GM21619 (cell line): ENCODE results near the gene NDUFB7.
"Not testable (repeated sequence)": the region's sequence is repeated elsewhere in the genome, so short reads cannot be mapped to it uniquely, and the experiment has no call there.

Experiments used
- ATAC-seq: cut with Tn5 transposase; IDR thresholded peaks from one replicate; pipeline ENCODE4 v1.9.1; 2021; ENCODE audit not compliant: unreplicated experiment

Gene NDUFB7

DNA sequence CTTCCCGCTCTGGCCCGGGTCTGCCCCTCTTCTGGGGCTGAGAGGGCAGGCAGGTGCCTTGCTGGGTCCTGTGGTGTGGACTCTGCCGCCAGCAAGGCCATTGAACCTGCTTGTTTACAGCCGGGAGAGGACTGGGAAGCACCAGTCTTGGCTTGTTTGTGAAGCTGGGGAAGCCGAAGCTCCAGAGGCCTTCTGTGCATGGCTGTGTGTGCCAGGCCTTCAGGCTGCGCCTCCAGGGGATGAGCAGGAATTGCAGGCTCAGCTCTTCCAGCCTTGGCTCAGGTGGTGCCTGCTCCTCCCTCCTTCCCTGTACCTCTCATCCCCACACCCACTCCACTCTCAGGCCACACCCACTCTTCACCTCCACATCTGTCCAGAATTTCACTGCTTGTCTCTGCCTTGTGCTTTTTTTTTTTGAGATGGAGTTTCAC lies 17.5 kb downstream of the NDUFB7 start:
- ATAC-seq: no peak

DNA sequence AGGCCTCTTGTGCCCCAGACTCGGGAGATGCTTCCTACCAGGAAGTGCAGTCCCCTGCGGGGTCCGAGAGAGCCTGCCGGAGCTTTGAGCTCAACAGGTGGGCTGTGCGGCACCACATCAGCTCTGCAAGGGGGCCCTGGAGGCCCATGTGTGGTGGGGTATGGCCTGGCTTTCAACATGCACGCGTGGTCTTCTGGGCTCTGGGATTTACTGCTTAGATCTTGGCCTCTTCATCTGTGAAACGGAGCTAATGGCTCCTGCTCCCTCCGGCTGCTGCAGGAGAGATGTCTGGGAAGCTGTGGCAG lies 18.0 kb downstream of the NDUFB7 start:
- ATAC-seq: no peak

DNA sequence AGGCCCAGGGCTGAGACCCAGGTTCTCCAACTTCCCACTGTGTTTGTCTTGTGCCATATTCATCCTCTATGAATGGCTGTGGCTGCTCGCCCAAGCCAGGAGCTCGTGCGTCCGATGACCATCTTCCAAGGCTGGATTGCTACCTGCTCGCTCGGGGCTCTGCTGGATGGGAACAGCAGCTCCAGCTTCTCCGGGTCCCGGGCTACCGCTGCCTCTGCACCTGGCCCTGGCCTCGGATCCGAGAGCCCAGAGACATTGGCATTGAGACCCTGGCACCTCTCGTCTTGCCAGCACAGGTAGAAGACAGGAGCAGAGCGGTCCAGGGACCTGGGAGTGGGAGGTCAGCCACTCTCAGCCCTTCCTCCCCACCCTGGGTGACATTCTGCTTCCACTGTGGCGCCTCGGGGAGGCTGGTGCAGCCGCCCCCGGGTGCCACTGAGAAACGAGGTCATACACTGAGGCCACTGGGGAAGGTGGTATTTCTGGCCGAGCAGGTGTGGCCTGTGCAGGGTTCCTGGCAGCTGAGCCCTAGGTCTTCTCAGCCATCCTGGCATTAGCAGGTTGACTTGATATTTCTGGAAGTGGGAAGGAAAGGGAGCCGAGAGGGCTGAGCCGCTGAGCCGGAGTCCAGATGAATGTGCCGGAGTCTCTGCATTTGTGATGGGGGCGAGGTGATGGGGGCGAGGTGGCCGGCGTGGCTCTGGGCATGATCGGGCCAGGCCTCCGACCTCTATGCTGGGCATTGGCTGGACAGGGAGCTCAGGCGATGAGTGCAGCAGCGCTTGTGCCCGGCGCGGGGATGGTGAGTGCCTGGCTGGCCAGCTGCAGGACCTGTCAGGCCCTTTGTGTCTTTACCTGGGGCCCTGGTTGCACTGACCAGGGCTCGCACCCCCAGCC lies 18.6 kb downstream of the NDUFB7 start:
- no peak for ATAC-seq

DNA sequence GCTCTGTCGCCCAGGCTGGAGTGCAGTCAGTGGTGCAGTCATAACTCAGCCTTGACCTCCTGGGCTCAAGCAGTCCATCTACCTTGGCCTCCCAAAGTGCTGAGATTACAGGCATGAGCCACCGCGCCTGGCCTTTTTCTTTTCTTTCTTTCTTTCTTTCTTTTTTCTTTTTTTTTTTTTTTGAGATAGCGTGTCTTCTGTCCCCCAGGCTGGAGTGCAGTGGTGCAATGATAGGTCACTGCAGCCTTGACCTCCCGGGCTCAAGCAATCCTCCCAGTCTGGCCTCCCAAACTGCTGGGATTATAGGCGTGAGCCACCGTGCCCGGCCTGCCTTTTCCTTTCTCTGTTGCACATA lies 19.9 kb downstream of the NDUFB7 start:
- not testable (repeated sequence) for ATAC-seq

GRCh38 chr19:14551134-14552005 lies 20.5 kb downstream of the NDUFB7 start:
- ATAC-seq: not testable (repeated sequence)

- no peak for ATAC-seq
Observed at GRCh38 chr19:14550201-14550754, 21.6 kb downstream of the NDUFB7 start.

GRCh38 chr19:14545716-14546082 lies 26.2 kb downstream of the NDUFB7 start:
- no peak for ATAC-seq

DNA sequence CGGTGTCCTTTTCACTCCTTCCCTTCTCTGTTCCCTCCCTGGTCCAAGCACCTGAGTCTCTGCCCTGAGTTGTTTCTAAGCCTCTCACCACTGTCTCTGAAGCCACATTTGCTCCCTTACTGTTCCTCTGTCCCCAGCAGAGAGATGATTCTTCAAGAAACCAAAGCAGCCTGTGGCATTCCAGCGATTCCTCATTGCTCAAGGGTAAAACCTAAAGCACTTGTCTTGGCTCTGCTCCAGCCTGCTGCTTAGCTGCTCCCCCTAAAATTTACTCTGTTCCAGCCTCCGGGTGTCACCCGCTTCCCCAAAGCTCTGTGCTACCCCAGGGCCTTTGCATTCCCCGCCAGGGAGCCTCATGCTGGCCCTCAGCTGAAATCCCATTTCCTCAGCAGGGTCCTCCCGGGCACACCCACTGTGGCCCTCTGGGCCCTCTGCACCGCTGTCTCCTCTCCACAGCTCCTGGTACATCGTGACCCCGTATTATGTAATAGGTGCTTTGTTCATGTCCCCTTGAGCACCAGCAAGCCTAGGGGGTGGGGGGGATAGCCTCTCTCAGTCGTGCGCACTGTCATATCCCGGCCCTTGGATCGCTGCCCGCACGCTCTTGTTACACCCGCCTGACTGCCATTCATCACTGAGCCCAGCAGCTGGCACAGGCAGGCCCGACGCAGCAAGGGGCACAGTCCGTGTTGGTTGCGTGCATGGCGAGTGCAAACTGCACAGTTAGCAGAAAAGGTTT lies 26.7 kb downstream of the NDUFB7 start:
- ATAC-seq: no peak

GRCh38 chr19:14544047-14544446 lies 27.8 kb downstream of the NDUFB7 start:
- no peak for ATAC-seq

DNA sequence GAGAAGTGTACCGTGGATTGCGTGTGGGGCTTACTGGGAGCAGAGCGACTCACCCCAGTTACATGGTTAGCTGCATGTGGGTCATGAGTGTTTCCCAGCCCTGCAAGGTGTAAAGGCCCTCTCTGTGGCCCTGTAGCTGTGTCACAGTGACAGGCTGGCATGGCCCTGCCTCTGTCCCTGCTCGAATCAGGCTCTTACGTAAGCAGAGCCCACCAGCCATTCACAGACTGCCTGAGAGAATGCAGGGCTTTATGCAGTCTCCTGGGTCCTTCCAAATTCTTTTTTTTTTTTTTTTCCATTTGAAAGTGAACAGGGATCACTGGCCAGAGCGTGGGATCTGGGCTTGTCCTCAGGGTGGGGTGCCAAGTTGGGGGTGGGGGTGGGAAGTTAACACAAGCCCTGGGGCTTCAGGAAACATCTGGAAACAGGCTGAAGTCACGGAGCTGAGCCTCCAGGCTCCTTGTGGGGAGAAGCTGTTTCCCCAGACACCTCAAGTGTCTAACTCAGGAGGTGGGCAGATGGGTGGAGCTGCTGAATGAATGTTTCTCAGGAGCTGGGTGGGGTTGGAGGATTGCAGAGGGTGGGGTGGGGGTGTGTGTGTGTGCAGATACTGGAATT lies 29.0 kb downstream of the NDUFB7 start:
- no peak for ATAC-seq

- not testable (repeated sequence) for ATAC-seq
Observed at GRCh38 chr19:14541979-14542378, 29.9 kb downstream of the NDUFB7 start.

GRCh38 chr19:14540741-14541525 lies 30.9 kb downstream of the NDUFB7 start:
- ATAC-seq: no peak

- ATAC-seq: no peak
Observed at GRCh38 chr19:14536926-14537692, 34.8 kb downstream of the NDUFB7 start.

DNA sequence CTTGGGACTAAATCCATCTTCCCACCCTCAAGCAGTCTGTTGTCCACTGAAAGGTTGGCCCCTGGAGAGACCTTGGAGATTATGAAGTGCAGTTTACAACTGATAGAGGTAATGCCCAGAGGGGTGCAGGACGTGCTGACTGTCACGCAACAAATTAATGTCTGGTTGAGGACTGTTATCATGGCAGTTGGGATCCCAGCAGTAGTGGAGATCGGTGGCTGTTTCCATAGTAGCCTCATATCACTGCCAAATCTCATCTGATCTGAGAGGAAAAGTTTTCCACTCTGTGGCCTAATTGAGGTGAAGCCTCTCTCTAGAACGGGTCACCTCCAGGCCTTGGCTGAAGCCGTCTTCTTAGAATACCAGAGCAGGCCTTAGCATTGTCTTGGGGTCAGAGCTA lies 38.4 kb downstream of the NDUFB7 start:
- no peak for ATAC-seq

DNA sequence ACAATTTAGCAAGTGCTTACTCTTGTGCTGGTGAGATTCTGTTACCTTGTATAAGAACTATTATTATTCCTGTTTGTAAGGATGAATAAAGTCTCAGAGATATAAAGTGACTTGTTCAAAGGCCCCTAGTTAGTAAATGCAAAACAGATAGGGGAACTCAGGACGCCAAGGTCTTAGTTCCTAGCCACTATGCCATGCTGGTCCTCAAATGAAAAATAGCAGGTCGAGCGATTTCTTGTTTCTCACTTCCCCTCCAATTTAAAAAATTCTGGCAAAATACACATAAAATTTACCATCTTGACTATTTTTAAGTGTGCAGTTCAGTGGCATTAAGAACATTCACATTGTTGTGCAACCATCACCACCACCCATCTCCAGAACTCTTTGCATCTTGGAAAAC lies 41.4 kb downstream of the NDUFB7 start:
- no peak for ATAC-seq

DNA sequence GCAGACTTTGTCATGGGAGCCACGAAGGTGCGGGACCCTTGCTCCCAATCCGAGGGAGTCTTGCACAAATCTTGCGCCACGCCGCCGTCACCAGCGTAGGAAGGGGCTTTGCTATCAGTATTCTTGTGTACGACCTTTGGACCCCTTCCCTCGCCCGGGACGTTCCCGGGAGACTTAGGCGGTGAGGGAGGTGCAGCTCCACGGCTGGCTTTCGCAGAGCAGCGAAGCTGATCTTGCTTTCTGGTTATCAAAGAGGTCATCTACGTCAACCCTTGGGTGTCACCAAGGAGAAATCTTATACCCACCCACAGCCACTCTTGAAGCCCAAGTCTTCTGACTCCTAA lies 41.9 kb downstream of the NDUFB7 start:
- ATAC-seq: no peak

DNA sequence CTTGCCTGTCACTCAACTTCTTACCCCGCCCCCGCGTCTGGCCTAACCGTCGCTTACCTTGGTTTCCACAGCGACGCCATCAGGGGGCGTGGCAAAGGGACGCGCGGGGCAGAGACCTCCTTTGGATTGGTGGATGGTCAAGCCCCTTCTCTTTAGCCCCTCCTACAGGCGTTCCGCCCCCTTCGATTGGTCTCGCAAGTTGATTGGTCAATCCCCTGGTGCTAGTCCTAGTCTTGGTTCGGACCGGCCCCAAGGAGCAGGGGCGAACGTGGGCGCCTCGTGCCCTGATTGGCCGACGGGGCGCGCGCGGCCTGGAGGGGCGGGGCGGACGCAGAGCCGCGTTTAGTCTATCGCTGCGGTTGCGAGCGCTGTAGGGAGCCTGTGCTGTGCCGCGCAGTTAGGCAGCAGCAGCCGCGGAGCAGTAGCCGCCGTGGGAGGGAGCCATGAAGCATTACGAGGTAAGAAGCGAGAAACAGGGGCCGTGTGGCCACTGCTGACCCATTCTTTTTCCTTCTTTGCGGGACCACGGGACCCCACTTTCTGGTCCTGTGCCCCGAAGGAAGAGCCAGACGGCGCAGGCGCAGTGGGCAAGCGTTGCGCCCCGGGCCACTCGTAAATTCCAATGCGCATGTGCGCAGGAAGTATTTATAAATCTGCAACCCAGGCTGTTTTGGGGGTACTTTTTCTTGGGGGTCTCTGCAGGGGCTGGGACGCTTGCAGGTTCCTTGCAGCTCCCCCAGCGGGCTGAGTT lies 42.4 kb downstream of the NDUFB7 start, which contains the start of gene TECR:
Gene TECR, plus strand, starts transcription at position 341 of the 751 bp plus-strand sequence. Its CDS starts 103 bp downstream, at position 444.
- peak; percentile 93 for ATAC-seq

- ATAC-seq: no peak
Observed at GRCh38 chr19:14528419-14529253, 43.2 kb downstream of the NDUFB7 start.
